Measurements from ENCODE around the gene GNAI2. TPM values are rescaled to one million over a fixed set of nuclear protein-coding genes. Genes with fewer than 3 reads are reported as not detected.

GNAI2 gene
- total and polyA plus RNA-seq, 12 donors: 107 to 270 (median 146) TPM

DNA sequence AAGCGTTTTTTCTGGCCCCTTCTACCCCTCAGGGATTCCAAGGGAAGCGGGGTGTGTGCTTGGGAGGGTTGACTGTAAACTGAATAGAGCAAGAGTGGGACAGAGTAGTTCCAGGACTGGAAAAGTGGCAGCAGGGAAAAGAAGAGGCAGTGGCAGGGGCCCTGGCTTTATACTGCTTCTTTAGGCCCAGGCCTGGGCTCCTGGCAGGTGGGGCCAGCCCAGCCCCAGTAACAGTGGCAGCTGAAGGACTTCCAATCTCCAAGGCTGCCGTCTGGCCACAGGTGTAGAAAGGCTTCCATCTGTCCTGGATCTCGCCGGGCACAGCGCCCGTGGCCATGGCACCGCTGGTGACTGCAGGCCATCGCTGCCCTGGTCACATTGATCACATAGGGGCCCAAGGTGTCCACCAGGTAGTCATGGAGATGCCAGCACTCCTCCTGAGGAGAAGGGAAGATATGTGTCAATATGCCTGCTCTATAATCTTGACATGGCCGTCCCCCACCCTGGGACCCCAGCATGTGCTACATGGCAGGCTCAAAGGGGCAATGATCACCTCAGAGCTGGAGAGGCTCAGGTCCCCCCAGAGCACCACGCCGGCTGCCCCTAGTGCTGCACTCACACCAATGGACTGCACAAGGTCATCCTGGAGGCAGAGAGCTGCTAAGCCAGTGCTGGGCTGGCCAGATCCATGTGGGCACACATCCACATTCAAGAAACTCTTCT is 57.2 kb downstream of the GNAI2 start:
- Histone ChIP-seq H3K9me3 (no peaks in the 10 kb centered on the region), H3K4me1 (peaks cover 17 to 41% (median 32%) of the 10 kb centered on the region in 9 donors), H3K27me3 (no peaks in the 10 kb centered on the region), H3K4me3 (peak overlapping the region in 6 of 10 donors; percentile 84 to 100 (median 94)), H3K36me3 (peaks cover 0 to 33% (median 18%) of the 10 kb centered on the region in 9 donors), H3K27ac (peak overlapping the region; percentile 20 to 95 (median 92))
- intact Hi-C loops (cut with DNase I): no loop called here
- no peak for ATAC-seq
- 70 to 76% methylated on average over 12 of the region's 12 CpGs for WGBS, 2 donors
- no peak for DNase-seq
- TF ChIP-seq, protein P1, sequence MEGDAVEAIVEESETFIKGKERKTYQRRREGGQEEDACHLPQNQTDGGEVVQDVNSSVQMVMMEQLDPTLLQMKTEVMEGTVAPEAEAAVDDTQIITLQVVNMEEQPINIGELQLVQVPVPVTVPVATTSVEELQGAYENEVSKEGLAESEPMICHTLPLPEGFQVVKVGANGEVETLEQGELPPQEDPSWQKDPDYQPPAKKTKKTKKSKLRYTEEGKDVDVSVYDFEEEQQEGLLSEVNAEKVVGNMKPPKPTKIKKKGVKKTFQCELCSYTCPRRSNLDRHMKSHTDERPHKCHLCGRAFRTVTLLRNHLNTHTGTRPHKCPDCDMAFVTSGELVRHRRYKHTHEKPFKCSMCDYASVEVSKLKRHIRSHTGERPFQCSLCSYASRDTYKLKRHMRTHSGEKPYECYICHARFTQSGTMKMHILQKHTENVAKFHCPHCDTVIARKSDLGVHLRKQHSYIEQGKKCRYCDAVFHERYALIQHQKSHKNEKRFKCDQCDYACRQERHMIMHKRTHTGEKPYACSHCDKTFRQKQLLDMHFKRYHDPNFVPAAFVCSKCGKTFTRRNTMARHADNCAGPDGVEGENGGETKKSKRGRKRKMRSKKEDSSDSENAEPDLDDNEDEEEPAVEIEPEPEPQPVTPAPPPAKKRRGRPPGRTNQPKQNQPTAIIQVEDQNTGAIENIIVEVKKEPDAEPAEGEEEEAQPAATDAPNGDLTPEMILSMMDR (IDR thresholded peaks at IDR 0.05): no peak

DNA sequence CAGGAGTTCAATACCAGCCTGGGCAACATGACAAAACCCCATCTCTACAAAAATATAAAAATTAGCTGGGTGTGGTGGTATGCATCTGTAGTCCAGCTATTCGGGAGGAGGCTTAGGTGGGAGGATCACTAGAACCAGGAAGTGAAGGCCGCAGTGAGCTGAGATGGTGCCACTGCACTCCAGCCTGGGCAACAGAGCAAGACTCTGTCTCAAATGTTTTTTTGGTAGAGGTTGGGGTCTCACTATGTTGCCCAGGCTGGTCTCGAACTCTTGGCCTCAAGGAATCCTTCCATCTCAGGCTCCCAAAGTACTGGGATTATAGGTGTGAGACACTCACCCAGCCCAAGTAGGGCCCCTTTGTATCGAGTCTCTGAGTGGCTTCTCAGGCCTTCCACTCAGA is 58.1 kb downstream of the GNAI2 start:
- ATAC-seq: no peak
- WGBS, 2 donors: 84 to 90% methylated on average over 4 of the region's 4 CpGs
- Histone ChIP-seq H3K36me3 (peaks cover 0 to 25% (median 10%) of the 10 kb centered on the region in 9 donors), H3K27ac (peak overlapping the region in 1 of 10 donors; percentile 95), H3K4me1 (peaks cover 23 to 48% (median 36%) of the 10 kb centered on the region in 9 donors), H3K4me3 (no peak overlapping the region), H3K9me3 (no peaks in the 10 kb centered on the region), H3K27me3 (no peaks in the 10 kb centered on the region)
- DNase-seq: no peak
- TF ChIP-seq, protein P1 (IDR thresholded peaks at IDR 0.05): no peak
- intact Hi-C loops (cut with DNase I): no loop called here

DNA sequence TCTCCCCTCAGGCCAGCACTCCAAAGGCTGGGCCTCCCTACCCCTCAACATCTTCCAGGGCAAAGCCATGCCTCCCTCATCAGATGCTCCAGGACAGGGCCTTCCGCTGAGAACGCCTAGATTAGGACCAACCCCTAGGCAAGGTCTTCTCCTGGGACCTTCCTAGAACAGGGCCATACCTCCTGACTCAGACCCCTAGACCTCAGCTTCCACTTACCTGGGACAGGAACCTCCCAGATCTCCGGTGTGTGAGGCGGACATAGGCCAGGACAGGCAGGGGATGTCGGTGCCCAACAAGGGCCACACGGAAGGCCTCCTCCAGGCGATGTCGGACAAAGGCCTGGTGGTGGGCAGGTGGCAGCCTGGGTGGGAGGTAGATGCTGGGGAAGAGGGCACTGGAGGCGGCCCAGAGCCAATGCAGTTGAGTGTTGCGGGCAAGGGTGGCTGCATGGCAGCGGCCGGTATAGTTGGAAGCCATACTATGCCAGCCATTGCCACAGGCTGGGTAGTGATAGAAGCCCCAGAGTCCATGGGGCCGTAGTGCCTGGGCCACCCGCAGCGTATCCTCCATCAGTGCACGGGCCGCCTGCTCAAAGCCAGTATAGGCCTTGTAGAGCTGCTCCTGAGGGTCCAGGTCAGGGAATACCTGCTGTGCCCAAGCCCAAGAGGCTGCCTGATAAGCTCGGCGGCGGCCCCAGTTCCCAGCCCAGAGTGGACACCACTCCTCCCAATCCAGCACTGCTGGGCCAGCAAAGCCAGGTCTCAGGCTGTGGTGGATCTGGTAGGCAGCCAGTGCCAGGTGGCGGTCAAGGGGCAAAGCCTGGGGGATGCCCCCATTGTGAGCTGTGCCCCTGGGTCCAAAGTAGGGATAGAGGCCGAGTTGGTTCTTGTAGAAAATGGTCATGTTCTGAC is 58.7 kb downstream of the GNAI2 start:
- ATAC-seq (no peak), DNase-seq (no peak)
- Histone ChIP-seq H3K36me3 (peaks cover 0 to 18% (median 4%) of the 10 kb centered on the region in 9 donors), H3K4me1 (peaks cover 23 to 49% (median 39%) of the 10 kb centered on the region in 9 donors), H3K27ac (no peak overlapping the region), H3K9me3 (no peaks in the 10 kb centered on the region), H3K27me3 (no peaks in the 10 kb centered on the region), H3K4me3 (no peak overlapping the region)
- intact Hi-C loops (cut with DNase I): no loop called here
- TF ChIP-seq, protein P1 (IDR thresholded peaks at IDR 0.05): no peak
- WGBS, 2 donors: 91 to 93% methylated on average over 22 of the region's 22 CpGs

Data from heart right ventricle (tissue), 16 donors.